ENCODE measurements around the gene NDUFV1.
A peak's percentile ranks its signal among the peaks of the same experiment; 100 is the strongest.
"Not testable (repeated sequence)": the region's sequence is repeated elsewhere in the genome, so short reads cannot be mapped to it uniquely, and the experiment has no call there.

Gene NDUFV1

GRCh38 chr11:67626131-67626833 is 19.5 kb downstream of the NDUFV1 start:
- not testable (repeated sequence) for H3K27me3 Mint-ChIP-seq (ENCODE audit: low read depth); H3K9me3 Mint-ChIP-seq
- H3K4me3 Mint-ChIP-seq: peak overlapping the region in 2 of 3 experiments; percentile 32 to 47
- H3K4me1 Mint-ChIP-seq: peaks cover 12% of the 10 kb centered on the region
- H3K36me3 Mint-ChIP-seq (ENCODE audit: low read depth): peaks cover 24% of the 10 kb centered on the region
- H3K27ac Mint-ChIP-seq: peak overlapping the region in 2 of 3 experiments; percentile 7 to 44

GRCh38 chr11:67626970-67627369 is 20.2 kb downstream of the NDUFV1 start:
- peak overlapping the region in 2 of 3 experiments; percentile 32 to 47 for H3K4me3 Mint-ChIP-seq
- H3K4me1 Mint-ChIP-seq: peaks cover 5% of the 10 kb centered on the region
- no peak for TF ChIP-seq CTCF (IDR thresholded peaks at IDR 0.05; ENCODE audit: unreplicated experiment in 3 of 3)
- H3K27me3 Mint-ChIP-seq (ENCODE audit: low read depth): peaks cover under 1% of the 10 kb centered on the region
- H3K9me3 Mint-ChIP-seq: no peaks in the 10 kb centered on the region
- H3K36me3 Mint-ChIP-seq (ENCODE audit: low read depth): peaks cover 24% of the 10 kb centered on the region
- H3K27ac Mint-ChIP-seq: peak overlapping the region in 2 of 3 experiments; percentile 7 to 44

GRCh38 chr11:67627441-67627811 is 20.7 kb downstream of the NDUFV1 start:
- H3K4me3 Mint-ChIP-seq: peak overlapping the region; percentile 37 to 62 (median 61)
- no peak for TF ChIP-seq CTCF (IDR thresholded peaks at IDR 0.05; ENCODE audit: unreplicated experiment in 3 of 3)
- H3K36me3 Mint-ChIP-seq (ENCODE audit: low read depth): peaks cover 24% of the 10 kb centered on the region
- H3K4me1 Mint-ChIP-seq: peaks cover 4% of the 10 kb centered on the region
- H3K27ac Mint-ChIP-seq: peak overlapping the region in 2 of 3 experiments; percentile 13 to 44
- H3K27me3 Mint-ChIP-seq (ENCODE audit: low read depth): no peaks in the 10 kb centered on the region
- H3K9me3 Mint-ChIP-seq: no peaks in the 10 kb centered on the region

GRCh38 chr11:67627812-67628624 is 21.3 kb downstream of the NDUFV1 start:
- Mint-ChIP-seq H3K9me3 (no peaks in the 10 kb centered on the region), H3K4me1 (peaks cover 4% of the 10 kb centered on the region), H3K27ac (peak overlapping the region in 1 of 3 experiments; percentile 13), H3K27me3 (ENCODE audit: low read depth) (no peaks in the 10 kb centered on the region), H3K36me3 (ENCODE audit: low read depth) (peaks cover 24% of the 10 kb centered on the region), H3K4me3 (peak overlapping the region; percentile 51 to 62 (median 61))
- no peak for TF ChIP-seq CTCF (IDR thresholded peaks at IDR 0.05; ENCODE audit: unreplicated experiment in 3 of 3)

- Mint-ChIP-seq H3K9me3 (no peaks in the 10 kb centered on the region), H3K36me3 (ENCODE audit: low read depth) (peaks cover 24% of the 10 kb centered on the region), H3K27ac (no peak overlapping the region), H3K27me3 (ENCODE audit: low read depth) (no peaks in the 10 kb centered on the region), H3K4me3 (peak overlapping the region; percentile 74 to 82 (median 79)), H3K4me1 (peaks cover 4% of the 10 kb centered on the region)
- no peak for TF ChIP-seq CTCF (IDR thresholded peaks at IDR 0.05; ENCODE audit: unreplicated experiment in 3 of 3)
Observed at GRCh38 chr11:67628710-67629385, 22.1 kb downstream of the NDUFV1 start.

All from nephron (organoid).